H1 (cell line): ENCODE data around the gene ANKS1B.

Experiments
- ASH2L ChIP-seq: fragments of 200-600, 300-600 bp; sonication (generic); IDR thresholded peaks from one replicate; pipeline ENCODE4 v1.7.1; 2017; ENCODE audit warnings: low read length
- CREB1 ChIP-seq: IDR thresholded peaks from 2 replicates; pipeline ENCODE4 v1.6.1; 2012; ENCODE audit warnings: inconsistent platforms
- EZH2 ChIP-seq: fragments of 200-600 bp; sonication (generic); IDR thresholded peaks from 2 replicates; pipeline ENCODE4 v1.7.1; 2012; ENCODE audit warnings: low read depth, mild to moderate bottlenecking, moderate library complexity, low read length, inconsistent platforms; ENCODE audit not compliant: severe bottlenecking
- KDM5A ChIP-seq: fragments of 200-600 bp; IDR thresholded peaks from 2 replicates; pipeline ENCODE4 v1.7.1; 2012; ENCODE audit warnings: mild to moderate bottlenecking, low read length, inconsistent platforms, mixed read lengths
- MAFK ChIP-seq: IDR thresholded peaks from 2 replicates; pipeline ENCODE4 v1.6.1; 2012; ENCODE audit warnings: low read depth, mild to moderate bottlenecking, improper control_type of control experiment, low read length
- POLR2AphosphoS5 ChIP-seq: IDR thresholded peaks from 2 replicates; pipeline ENCODE4 v1.6.1; 2011; ENCODE audit warnings: low read depth, low read length
- RFX5 ChIP-seq: IDR thresholded peaks from 2 replicates; pipeline ENCODE4 v1.6.1; 2011; ENCODE audit warnings: low read depth, low read length, improper control_type of control experiment, borderline replicate concordance
- SUZ12 ChIP-seq: fragments of 200-600 bp; sonication (generic); IDR thresholded peaks from 2 replicates; pipeline ENCODE4 v1.6.1; 2012; ENCODE audit warnings: mild to moderate bottlenecking, inconsistent platforms, low read length, moderate library complexity, mixed read lengths
- TF ChIP-seq, protein P1 (sequence below), 3 experiments: IDR thresholded peaks; 1 replicate in 2 of 3; 2 replicates in 1 of 3; pipeline versions ENCODE4 v1.5.1 to v1.6.1; 2011; ENCODE audit warnings: low read length in 3 of 3, mild to moderate bottlenecking in 3 of 3, inconsistent platforms in 2 of 3, low read depth in 1 of 3, moderate library complexity in 1 of 3; ENCODE audit not compliant: insufficient read depth in 1 of 3; ENCODE audit errors: control extremely low read depth in 1 of 3
- TF ChIP-seq, protein P2 (sequence below): IDR thresholded peaks from 2 replicates; pipeline ENCODE4 v1.6.1; 2012; ENCODE audit warnings: inconsistent platforms
- TF ChIP-seq, protein P3 (sequence below): IDR thresholded peaks from 2 replicates; pipeline ENCODE4 v1.6.1; 2011; ENCODE audit warnings: low read depth, mild to moderate bottlenecking, low read length; ENCODE audit not compliant: insufficient read depth

DNA sequence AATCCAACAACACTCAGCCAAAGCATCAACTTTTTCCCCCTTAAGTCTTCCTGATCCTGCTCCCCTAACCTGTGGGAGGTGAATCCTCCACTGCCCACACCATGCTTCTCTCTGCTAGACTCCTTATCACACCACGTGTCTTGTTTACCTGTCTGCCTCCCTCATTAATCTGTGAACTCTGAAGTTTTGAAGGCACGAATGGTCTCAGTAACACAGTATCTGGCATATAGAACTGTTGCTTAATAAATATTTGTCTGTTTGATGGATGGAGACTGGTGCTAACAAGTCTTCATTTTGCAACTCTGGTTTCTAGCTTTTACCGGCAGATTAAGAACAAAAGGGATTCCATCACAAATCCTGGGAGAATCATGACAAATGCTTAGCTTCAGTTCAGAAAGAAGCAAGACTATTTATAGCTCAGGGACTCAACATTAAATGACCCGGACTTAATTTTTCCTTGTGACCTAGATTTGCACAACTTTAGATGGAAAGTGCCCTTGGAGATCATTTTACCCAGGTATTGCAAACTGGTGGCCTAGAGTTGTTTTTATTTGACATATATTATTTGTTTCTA is 1072.2 kb downstream of the ANKS1B start:
- TF ChIP-seq, protein P1, sequence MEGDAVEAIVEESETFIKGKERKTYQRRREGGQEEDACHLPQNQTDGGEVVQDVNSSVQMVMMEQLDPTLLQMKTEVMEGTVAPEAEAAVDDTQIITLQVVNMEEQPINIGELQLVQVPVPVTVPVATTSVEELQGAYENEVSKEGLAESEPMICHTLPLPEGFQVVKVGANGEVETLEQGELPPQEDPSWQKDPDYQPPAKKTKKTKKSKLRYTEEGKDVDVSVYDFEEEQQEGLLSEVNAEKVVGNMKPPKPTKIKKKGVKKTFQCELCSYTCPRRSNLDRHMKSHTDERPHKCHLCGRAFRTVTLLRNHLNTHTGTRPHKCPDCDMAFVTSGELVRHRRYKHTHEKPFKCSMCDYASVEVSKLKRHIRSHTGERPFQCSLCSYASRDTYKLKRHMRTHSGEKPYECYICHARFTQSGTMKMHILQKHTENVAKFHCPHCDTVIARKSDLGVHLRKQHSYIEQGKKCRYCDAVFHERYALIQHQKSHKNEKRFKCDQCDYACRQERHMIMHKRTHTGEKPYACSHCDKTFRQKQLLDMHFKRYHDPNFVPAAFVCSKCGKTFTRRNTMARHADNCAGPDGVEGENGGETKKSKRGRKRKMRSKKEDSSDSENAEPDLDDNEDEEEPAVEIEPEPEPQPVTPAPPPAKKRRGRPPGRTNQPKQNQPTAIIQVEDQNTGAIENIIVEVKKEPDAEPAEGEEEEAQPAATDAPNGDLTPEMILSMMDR (IDR thresholded peaks at IDR 0.05; ENCODE audit: control extremely low read depth in 1 of 3, insufficient read depth in 1 of 3, low read depth in 1 of 3, low read length in 3 of 3), result no peak
- TF ChIP-seq, protein P2, sequence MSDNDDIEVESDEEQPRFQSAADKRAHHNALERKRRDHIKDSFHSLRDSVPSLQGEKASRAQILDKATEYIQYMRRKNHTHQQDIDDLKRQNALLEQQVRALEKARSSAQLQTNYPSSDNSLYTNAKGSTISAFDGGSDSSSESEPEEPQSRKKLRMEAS, result no peak
- TF ChIP-seq ASH2L (no peak), RFX5 (no peak), KDM5A (no peak), EZH2 (no peak), SUZ12 (no peak), MAFK (no peak), POLR2AphosphoS5 (no peak), CREB1 (no peak)
- TF ChIP-seq, protein P3, sequence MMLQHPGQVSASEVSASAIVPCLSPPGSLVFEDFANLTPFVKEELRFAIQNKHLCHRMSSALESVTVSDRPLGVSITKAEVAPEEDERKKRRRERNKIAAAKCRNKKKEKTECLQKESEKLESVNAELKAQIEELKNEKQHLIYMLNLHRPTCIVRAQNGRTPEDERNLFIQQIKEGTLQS, result no peak
